OCI-LY7 (cell line): ENCODE results near the gene ASB4.

Experiments
- CTCF ChIP-seq: fragments of 200-600 bp; sonication (generic); conservative IDR thresholded peaks from 2 replicates; pipeline ENCODE4 v1.5.1; 2014; ENCODE audit warnings: mild to moderate bottlenecking, antibody characterized with exemption, low read length, moderate library complexity, mixed read lengths
- EZH2phosphoT487 ChIP-seq: fragments of 200-600 bp; sonication (generic); IDR thresholded peaks from 2 replicates; pipeline ENCODE4 v1.6.1; 2018; ENCODE audit warnings: low read depth, borderline replicate concordance, mild to moderate bottlenecking, mixed run types, antibody characterized with exemption, low read length, moderate library complexity, mixed read lengths

DNA sequence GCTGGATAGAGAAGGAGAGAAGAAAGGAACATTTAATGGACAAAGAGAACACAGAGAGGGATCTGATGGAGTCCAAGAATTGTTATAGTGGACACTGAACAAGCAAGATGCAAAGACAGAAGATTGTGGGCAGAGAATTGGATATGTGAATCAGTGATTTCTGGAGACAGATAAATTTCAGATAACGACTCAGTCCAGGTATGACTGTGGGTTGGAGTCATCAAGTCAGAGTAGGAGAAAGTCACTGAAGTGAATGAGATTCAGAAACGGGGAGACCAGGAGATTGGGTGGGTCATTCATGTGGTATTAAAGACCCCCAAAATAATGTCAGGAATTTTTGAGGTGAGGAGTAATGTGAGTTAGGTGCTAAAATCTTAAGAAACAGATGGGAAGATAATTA, 23.0 kb downstream of the ASB4 start:
- TF ChIP-seq CTCF (no peak), EZH2phosphoT487 (no peak)
